HTR-8/SVneo (cell line): ENCODE data around the gene ATP2B2.
A peak's percentile ranks its signal among the peaks of the same experiment; 100 is the strongest.
"Not testable (repeated sequence)": the region's sequence is repeated elsewhere in the genome, so short reads cannot be mapped to it uniquely, and the experiment has no call there.

ENCODE experiments used
- DNase-seq: peaks from one replicate; pipeline ENCODE4 v3.0.0; 2011; ENCODE audit warnings: low spot score, mixed read lengths; ENCODE audit not compliant: insufficient read length
- FAIRE-seq: peaks from 2 replicates; lab custom pipeline; 2011; peaks lifted over from hg19 to GRCh38; lab: Jason Lieb, UNC

The ATP2B2 gene

GRCh38 chr3:10392244-10392643, 113.1 kb downstream of the ATP2B2 start:
- DNase-seq = no peak
- FAIRE-seq = no peak

- FAIRE-seq (no peak), DNase-seq (no peak)
Observed at GRCh38 chr3:10391391-10391790, 114.0 kb downstream of the ATP2B2 start.

- FAIRE-seq (no peak), DNase-seq (no peak)
Observed at GRCh38 chr3:10390641-10391373, 114.6 kb downstream of the ATP2B2 start.

- no peak for DNase-seq
- FAIRE-seq = no peak
Observed at GRCh38 chr3:10389995-10390394, 115.4 kb downstream of the ATP2B2 start.

- no peak for FAIRE-seq
- DNase-seq = no peak
Observed at GRCh38 chr3:10389339-10389738, 116.0 kb downstream of the ATP2B2 start.

- FAIRE-seq = no peak
- DNase-seq = no peak
Observed at GRCh38 chr3:10387881-10388609, 117.3 kb downstream of the ATP2B2 start.

GRCh38 chr3:10386121-10386520, 119.3 kb downstream of the ATP2B2 start:
- FAIRE-seq (no peak), DNase-seq (no peak)

- DNase-seq (no peak), FAIRE-seq (no peak)
Observed at GRCh38 chr3:10384541-10385360, 120.6 kb downstream of the ATP2B2 start.

GRCh38 chr3:10383850-10384248, 121.5 kb downstream of the ATP2B2 start:
- DNase-seq (no peak), FAIRE-seq (no peak)

GRCh38 chr3:10382892-10383849, 122.2 kb downstream of the ATP2B2 start:
- no peak for FAIRE-seq
- no peak for DNase-seq

- not testable (repeated sequence) for FAIRE-seq, DNase-seq
Observed at GRCh38 chr3:10382445-10382844, 122.9 kb downstream of the ATP2B2 start.

GRCh38 chr3:10381336-10381735, 124.0 kb downstream of the ATP2B2 start:
- DNase-seq (no peak), FAIRE-seq (no peak)

GRCh38 chr3:10380906-10381305, 124.5 kb downstream of the ATP2B2 start:
- DNase-seq = no peak

GRCh38 chr3:10379961-10380360, 125.4 kb downstream of the ATP2B2 start:
- DNase-seq = no peak
- no peak for FAIRE-seq

More at GRCh38 chr3:10380906-10381305, 124.5 kb downstream of the ATP2B2 start:
- no peak for FAIRE-seq

- FAIRE-seq (peak; percentile 54), DNase-seq (no peak)
Observed at GRCh38 chr3:10379161-10379560, 126.2 kb downstream of the ATP2B2 start.

- FAIRE-seq = no peak
- DNase-seq = no peak
Observed at GRCh38 chr3:10378742-10379141, 126.6 kb downstream of the ATP2B2 start.

- no peak for FAIRE-seq
- no peak for DNase-seq
Observed at GRCh38 chr3:10378246-10378645, 127.1 kb downstream of the ATP2B2 start.

- DNase-seq = no peak
Observed at GRCh38 chr3:10377148-10377725, 128.1 kb downstream of the ATP2B2 start.

GRCh38 chr3:10376353-10376752, 129.0 kb downstream of the ATP2B2 start:
- FAIRE-seq (no peak), DNase-seq (no peak)

More at GRCh38 chr3:10377148-10377725, 128.1 kb downstream of the ATP2B2 start:
- no peak for FAIRE-seq
